Subcutaneous adipose tissue (tissue), 4 donors: ENCODE measurements around the gene DLL4. TPM values are rescaled to one million over a fixed set of nuclear protein-coding genes. Genes with fewer than 3 reads are reported as not detected.

Source experiments
- CTCF ChIP-seq: fragments of 450-650 bp; IDR thresholded peaks from one replicate; pipeline ENCODE4 v1.5.1; 2016; ENCODE audit warnings: low read depth, mild to moderate bottlenecking, control low read depth, antibody characterized with exemption, moderate library complexity
- total RNA-seq, 4 donors: library from RNA; depleted of rRNA; stranded (reverse); fragments of >200 nt; gene quantifications; one replicate each; pipeline ENCODE4 v1.1.0, GENCODE V29; 2016

DLL4 gene
- total RNA-seq, 4 donors from 2014 or later = 2.9 to 36.2 (median 9.8) TPM

GRCh38 chr15:40949756-40950207, 20.6 kb downstream of the DLL4 start:
- TF ChIP-seq CTCF = no peak

- TF ChIP-seq CTCF = no peak
Observed at GRCh38 chr15:40951764-40952163, 22.6 kb downstream of the DLL4 start.

GRCh38 chr15:40952301-40952900, 23.3 kb downstream of the DLL4 start:
- TF ChIP-seq CTCF = no peak

DNA sequence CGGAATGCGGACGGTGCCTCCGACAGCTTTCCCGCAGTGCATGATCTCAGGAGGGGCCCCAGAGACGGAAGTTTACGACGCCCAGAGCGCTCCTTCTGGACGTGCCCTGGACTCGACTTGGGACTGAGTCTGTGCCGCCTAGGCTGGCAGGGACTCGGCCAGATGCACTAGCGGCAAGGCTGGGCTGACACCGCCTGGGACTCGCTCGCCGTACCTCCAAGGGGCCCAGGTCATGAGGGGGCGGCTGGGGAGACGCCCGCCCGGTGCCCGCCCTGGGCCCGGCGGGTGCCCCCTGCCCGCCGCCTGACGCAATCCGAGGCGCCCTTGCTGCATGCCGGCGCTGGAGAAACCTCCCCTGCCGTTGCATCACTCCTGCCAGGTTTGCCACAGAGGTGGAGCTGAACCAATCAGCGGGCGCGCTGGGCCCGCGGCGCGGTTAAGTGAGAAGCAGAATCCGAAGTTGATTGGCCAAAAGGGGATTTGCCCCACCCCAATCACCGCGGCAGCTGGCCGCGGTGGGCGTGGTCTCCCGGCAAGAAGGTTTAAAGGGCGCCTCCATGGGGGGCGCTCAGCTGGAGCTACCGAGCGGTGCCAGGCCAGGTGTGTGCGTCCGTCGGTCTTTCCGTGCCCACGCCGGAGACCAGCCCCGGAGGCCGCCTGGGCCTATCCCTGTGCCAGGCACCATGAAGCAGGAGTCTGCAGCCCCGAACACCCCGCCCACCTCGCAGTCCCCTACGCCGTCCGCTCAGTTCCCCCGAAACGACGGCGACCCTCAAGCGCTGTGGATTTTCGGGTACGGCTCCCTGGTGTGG, 24.0 kb downstream of the DLL4 start, which contains the start of gene CHAC1:
Gene CHAC1 (plus strand): TSS at position 571 of the 812 bp plus-strand sequence. CDS start 113 bp downstream, at position 684.
- no peak for TF ChIP-seq CTCF

GRCh38 chr15:40953713-40954074, 24.6 kb downstream of the DLL4 start:
- no peak for TF ChIP-seq CTCF

- no peak for TF ChIP-seq CTCF
Observed at GRCh38 chr15:40955141-40955903, 26.2 kb downstream of the DLL4 start.
